ENCODE results near the gene MIX23. TPM values are rescaled to one million over a fixed set of nuclear protein-coding genes. Genes with fewer than 3 reads are reported as not detected.
A peak's percentile ranks its signal among the peaks of the same experiment; 100 is the strongest.

The MIX23 gene
- total RNA-seq, 6 experiments from 2014 or later = 21.3 to 36.0 (median 27.1) TPM

GRCh38 chr3:122387709-122388108, 4.7 kb upstream of the MIX23 start:
- Histone ChIP-seq H3K4me3 (no peak overlapping the region), H3K4me1 (peaks cover 0 to 45% (median 24%) of the 10 kb centered on the region in 4 donors), H3K27me3 (no peaks in the 10 kb centered on the region), H3K9me3 (no peaks in the 10 kb centered on the region), H3K36me3 (no peaks in the 10 kb centered on the region), H3K27ac (no peak overlapping the region)
- DNase-seq (no peak), ATAC-seq (no peak)
- intact Hi-C loops (cut with DNase I) = no loop called here
- TF ChIP-seq CTCF (IDR thresholded peaks at IDR 0.05) (no peak), POLR2A (IDR thresholded peaks at IDR 0.05) (no peak)
- 81% methylated on average over 3 of the region's 3 CpGs for WGBS (ENCODE audit: insufficient coverage, low coverage, low lambda C conversion rate, missing lambda C conversion rate)

- Histone ChIP-seq H3K9me3 (no peaks in the 10 kb centered on the region), H3K27ac (peak within 1 kb of the TSS; percentile 77 to 88 (median 85)), H3K27me3 (no peaks in the 10 kb centered on the region), H3K4me3 (peak within 1 kb of the TSS; percentile 67 to 87 (median 76)), H3K36me3 (no peaks in the 10 kb centered on the region), H3K4me1 (peaks cover 0 to 24% (median 10%) of the 10 kb centered on the region in 4 donors)
- peak; percentile 97 for TF ChIP-seq POLR2A (IDR thresholded peaks at IDR 0.05)
- peak; percentile 34 to 82 (median 59) for TF ChIP-seq CTCF (IDR thresholded peaks at IDR 0.05)
- DNase-seq = peak; percentile 97 to 98 (median 97)
- ATAC-seq = peak; percentile 92 to 98 (median 96)
- intact Hi-C loops (cut with DNase I) = no loop called here
- WGBS (ENCODE audit: insufficient coverage, low coverage, low lambda C conversion rate, missing lambda C conversion rate) = 1% methylated on average over 9 of the region's 52 CpGs
Measured at GRCh38 chr3:122383771-122384697, 1.0 kb upstream of the MIX23 start, which contains the start of gene FAM162A. Gene FAM162A, plus strand, starts transcription at chr3:122384182. Its CDS starts 84 bp downstream, at chr3:122384266.

- WGBS (ENCODE audit: insufficient coverage, low coverage, low lambda C conversion rate, missing lambda C conversion rate) = 19% methylated on average over 4 of the region's 4 CpGs
- H3K27ac ChIP-seq = no peak overlapping the region
- intact Hi-C loops (cut with DNase I) = no loop called here
- TF ChIP-seq POLR2A (IDR thresholded peaks at IDR 0.05) (no peak), CTCF (IDR thresholded peaks at IDR 0.05) (no peak)
- peaks cover 0 to 23% (median 8%) of the 10 kb centered on the region in 4 donors for H3K4me1 ChIP-seq
- ATAC-seq = peak in 1 of 4 donors; percentile 10
- no peaks in the 10 kb centered on the region for H3K27me3 ChIP-seq
- DNase-seq = no peak
- no peak overlapping the region for H3K4me3 ChIP-seq
- no peaks in the 10 kb centered on the region for H3K9me3 ChIP-seq
- no peaks in the 10 kb centered on the region for H3K36me3 ChIP-seq
Measured at GRCh38 chr3:122377975-122378374, 5.1 kb downstream of the MIX23 start.

- no peak for DNase-seq
- Histone ChIP-seq H3K27ac (no peak overlapping the region), H3K4me1 (peaks cover 0 to 13% (median 4%) of the 10 kb centered on the region in 4 donors), H3K9me3 (no peaks in the 10 kb centered on the region), H3K36me3 (peaks cover 0 to 3% (median 0%) of the 10 kb centered on the region in 4 donors), H3K27me3 (no peaks in the 10 kb centered on the region), H3K4me3 (no peak overlapping the region)
- TF ChIP-seq POLR2A (IDR thresholded peaks at IDR 0.05) = no peak
- TF ChIP-seq CTCF (IDR thresholded peaks at IDR 0.05) = no peak
- peak; percentile 30 to 79 (median 68) for ATAC-seq
- 50% methylated on average over 1 of the region's 1 CpG for WGBS (ENCODE audit: insufficient coverage, low coverage, low lambda C conversion rate, missing lambda C conversion rate)
- intact Hi-C loops (cut with DNase I) = no loop called here
Measured at GRCh38 chr3:122374034-122374433, 9.0 kb downstream of the MIX23 start.
